ENCODE measurements around the gene GNG7.
A peak's percentile ranks its signal among the peaks of the same experiment; 100 is the strongest.
"Not testable (repeated sequence)": the region's sequence is repeated elsewhere in the genome, so short reads cannot be mapped to it uniquely, and the experiment has no call there.

Gene GNG7

GRCh38 chr19:2627855-2628254 lies 74.6 kb downstream of the GNG7 start:
- no peak overlapping the region for H3K4me3 ChIP-seq (ENCODE audit: low read depth, low read length)
- TF ChIP-seq, protein P1, sequence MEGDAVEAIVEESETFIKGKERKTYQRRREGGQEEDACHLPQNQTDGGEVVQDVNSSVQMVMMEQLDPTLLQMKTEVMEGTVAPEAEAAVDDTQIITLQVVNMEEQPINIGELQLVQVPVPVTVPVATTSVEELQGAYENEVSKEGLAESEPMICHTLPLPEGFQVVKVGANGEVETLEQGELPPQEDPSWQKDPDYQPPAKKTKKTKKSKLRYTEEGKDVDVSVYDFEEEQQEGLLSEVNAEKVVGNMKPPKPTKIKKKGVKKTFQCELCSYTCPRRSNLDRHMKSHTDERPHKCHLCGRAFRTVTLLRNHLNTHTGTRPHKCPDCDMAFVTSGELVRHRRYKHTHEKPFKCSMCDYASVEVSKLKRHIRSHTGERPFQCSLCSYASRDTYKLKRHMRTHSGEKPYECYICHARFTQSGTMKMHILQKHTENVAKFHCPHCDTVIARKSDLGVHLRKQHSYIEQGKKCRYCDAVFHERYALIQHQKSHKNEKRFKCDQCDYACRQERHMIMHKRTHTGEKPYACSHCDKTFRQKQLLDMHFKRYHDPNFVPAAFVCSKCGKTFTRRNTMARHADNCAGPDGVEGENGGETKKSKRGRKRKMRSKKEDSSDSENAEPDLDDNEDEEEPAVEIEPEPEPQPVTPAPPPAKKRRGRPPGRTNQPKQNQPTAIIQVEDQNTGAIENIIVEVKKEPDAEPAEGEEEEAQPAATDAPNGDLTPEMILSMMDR (IDR thresholded peaks at IDR 0.05; ENCODE audit: low read depth, low read length, missing control alignments), result no peak
- DNase-seq (ENCODE audit: low read depth), result no peak

DNA sequence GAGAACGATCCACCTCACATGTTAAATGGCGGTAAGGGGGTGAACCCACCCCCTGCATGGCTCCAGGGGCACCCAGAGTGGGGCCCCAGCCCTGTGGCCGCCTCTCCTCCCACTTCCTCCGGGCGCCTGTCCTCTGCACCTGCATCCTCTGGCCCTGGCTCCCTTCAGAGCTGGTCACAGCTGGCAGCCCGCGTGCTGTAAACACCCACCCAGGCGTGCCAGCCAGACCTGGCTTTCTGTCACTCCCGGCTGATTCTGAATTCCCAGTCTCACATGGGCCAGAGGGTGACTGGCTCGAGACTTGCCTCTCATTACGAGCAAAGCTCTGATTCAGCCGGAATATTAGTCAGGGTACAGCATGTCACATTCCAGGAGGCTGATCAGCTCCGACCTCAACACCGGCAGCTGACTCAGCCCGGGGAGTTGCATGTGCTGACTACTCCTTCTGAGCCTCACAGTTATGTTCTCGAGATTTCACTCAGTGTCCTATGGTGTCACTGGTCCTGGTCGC lies 75.1 kb downstream of the GNG7 start:
- no peak overlapping the region for H3K4me3 ChIP-seq (ENCODE audit: low read depth, low read length)
- no peak for DNase-seq (ENCODE audit: low read depth)
- TF ChIP-seq, protein P1 (IDR thresholded peaks at IDR 0.05; ENCODE audit: low read depth, low read length, missing control alignments), result no peak

GRCh38 chr19:2625434-2625833 lies 77.1 kb downstream of the GNG7 start:
- TF ChIP-seq, protein P1 (IDR thresholded peaks at IDR 0.05; ENCODE audit: low read depth, low read length, missing control alignments), result no peak
- no peak for DNase-seq (ENCODE audit: low read depth)
- H3K4me3 ChIP-seq (ENCODE audit: low read depth, low read length), result no peak overlapping the region

GRCh38 chr19:2624537-2625091 lies 77.9 kb downstream of the GNG7 start:
- TF ChIP-seq, protein P1 (IDR thresholded peaks at IDR 0.05; ENCODE audit: low read depth, low read length, missing control alignments), result peak; percentile 21

GRCh38 chr19:2623798-2624197 lies 78.7 kb downstream of the GNG7 start:
- TF ChIP-seq, protein P1 (IDR thresholded peaks at IDR 0.05; ENCODE audit: low read depth, low read length, missing control alignments), result no peak
- DNase-seq (ENCODE audit: low read depth), result no peak
- H3K4me3 ChIP-seq (ENCODE audit: low read depth, low read length), result no peak overlapping the region; the same call in 1 of the 2 replicates

More at GRCh38 chr19:2624537-2625091, 77.9 kb downstream of the GNG7 start:
- H3K4me3 ChIP-seq (ENCODE audit: low read depth, low read length), result no peak overlapping the region; the same call in 1 of the 2 replicates
- DNase-seq (ENCODE audit: low read depth), result no peak

DNA sequence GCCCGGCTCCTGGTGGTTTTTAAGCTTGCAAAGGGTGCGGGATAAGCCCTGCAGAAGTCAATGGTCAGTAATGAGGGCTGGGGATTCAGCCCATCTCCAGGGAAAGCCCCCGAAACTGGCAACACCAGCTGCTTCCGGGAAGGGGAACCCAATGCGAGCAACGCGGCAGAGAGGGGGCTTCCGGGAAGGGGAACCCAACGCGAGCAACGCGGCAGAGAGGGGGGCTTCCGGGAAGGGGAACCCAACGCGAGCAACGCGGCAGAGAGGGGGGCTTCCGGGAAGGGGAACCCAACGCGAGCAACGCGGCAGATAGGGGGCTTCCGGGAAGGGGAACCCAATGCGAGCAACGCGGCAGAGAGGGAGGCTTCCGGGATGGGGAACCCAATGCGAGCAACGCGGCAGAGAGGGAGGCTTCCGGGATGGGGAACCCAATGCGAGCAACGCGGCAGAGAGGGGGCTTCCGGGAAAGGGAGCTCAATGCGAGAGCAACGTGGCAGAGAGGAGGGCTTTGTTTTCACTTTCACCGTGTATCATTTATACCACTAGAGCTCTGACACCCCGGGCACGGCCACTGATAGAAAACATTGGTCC lies 80.0 kb downstream of the GNG7 start:
- not testable (repeated sequence) for DNase-seq (ENCODE audit: low read depth)
- peak overlapping the region; percentile 38 for H3K4me3 ChIP-seq (ENCODE audit: low read depth, low read length)

DNA sequence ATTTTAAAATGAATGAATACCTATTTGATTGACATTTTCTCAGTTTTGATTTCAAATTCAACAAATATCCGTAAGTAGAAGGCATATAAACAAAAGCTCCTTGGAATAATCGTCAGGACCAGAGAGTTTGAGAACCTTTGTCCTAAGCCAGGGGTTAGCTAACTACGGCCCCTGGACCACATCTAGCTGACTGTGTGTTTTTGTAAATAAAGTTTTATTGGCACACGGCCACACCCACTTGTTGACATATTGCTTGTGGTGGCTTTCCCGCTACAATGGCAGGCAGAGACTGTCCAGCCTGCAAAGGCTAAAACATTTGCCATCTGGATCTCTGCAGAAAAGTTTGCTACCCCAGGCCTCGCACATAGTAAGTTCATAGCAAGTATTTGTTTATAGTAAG lies 83.4 kb downstream of the GNG7 start:
- TF ChIP-seq, protein P1 (IDR thresholded peaks at IDR 0.05; ENCODE audit: low read depth, low read length, missing control alignments), result no peak
- DNase-seq (ENCODE audit: low read depth), result no peak
- no peak overlapping the region for H3K4me3 ChIP-seq (ENCODE audit: low read depth, low read length)
